Ovary (tissue), 9 donors: ENCODE results near the gene COQ8A. TPM values are rescaled to one million over a fixed set of nuclear protein-coding genes. Genes with fewer than 3 reads are reported as not detected.
A peak's percentile ranks its signal among the peaks of the same experiment; 100 is the strongest.

ENCODE experiments used
- DNase-seq, 5 donors: peaks; one replicate each; pipeline ENCODE4 v3.0.0-alpha.2; 2019 to 2020
- H3K27ac ChIP-seq, 2 donors: fragments of 200-600 bp; one replicate each; pipeline versions ENCODE4 v1.5.1 to v1.8.0; 2019 to 2022
- H3K27me3 ChIP-seq: fragments of 200-600 bp; one replicate; pipeline ENCODE4 v1.8.0; 2022
- H3K36me3 ChIP-seq: fragments of 200-600 bp; sonication (generic); one replicate; pipeline ENCODE4 v1.5.1; 2019
- H3K4me1 ChIP-seq: one replicate; pipeline ENCODE4 v1.8.1; 2013; ENCODE audit warnings: mild to moderate bottlenecking, moderate library complexity; ENCODE audit not compliant: insufficient read depth
- H3K4me3 ChIP-seq: fragments of 200-600 bp; sonication (generic); one replicate; pipeline ENCODE4 v1.5.1; 2017
- H3K9me3 ChIP-seq, 2 donors: fragments of 200-600 bp in 1 of 2; sonication (generic) in 1 of 2; one replicate each; pipeline versions ENCODE4 v1.5.1 to v1.8.1; 2013 to 2019; ENCODE audit warnings: mild to moderate bottlenecking in 1 of 2, moderate library complexity in 1 of 2
- EP300 ChIP-seq: sonication (generic); formaldehyde crosslinking; IDR thresholded peaks from one replicate; pipeline ENCODE4 v1.6.1; 2017; ENCODE audit warnings: antibody characterized with exemption
- POLR2A ChIP-seq: fragments of 450-650 bp; IDR thresholded peaks from one replicate; pipeline ENCODE4 v1.6.1; 2017; ENCODE audit warnings: antibody characterized with exemption, mild to moderate bottlenecking, moderate library complexity
- WGBS, 3 donors: extraction: QIAGEN DNeasy Blood & Tissue Kit in 1 of 3; methylation state at CpG; one replicate each; pipeline versions ENCODE4 v1.1.5 to v1.1.7; 2013 to 2017; 5-methylcytosine and 5-hydroxymethylcytosine counted together
- intact Hi-C, 4 donors: fragments of 100-400 bp; cut with DNase I; formaldehyde crosslinking; loops; one replicate each; pipeline versions ENCODE4 v1.11.0 to v1.15.1; 2022 to 2023
- polyA plus RNA-seq, 2 donors: library from polyadenylated mRNA; stranded (reverse); fragments of 200-250 nt in 1 of 2; fragments of 350-450 nt in 1 of 2; fragmentation: Illumina TruSeq in 1 of 2; extraction: RNeasy Lipid Tissue Mini Kit (QIAGEN cat#74804) in 1 of 2; gene quantifications; one replicate each; pipeline ENCODE4 v1.2.3, GENCODE V29; 2013 to 2014
- total RNA-seq, 7 donors: library from RNA; depleted of rRNA in 2 of 7; stranded (reverse); fragments of >200 nt in 2 of 7; fragmentation: NEBNext Ultra II Directional in 3 of 7; extraction: Animal tissue kit (Norgen Biotek cat#: 25700) in 3 of 7; gene quantifications; one replicate each; pipeline versions ENCODE4 v1.1.0 to v1.2.4, GENCODE V29; 2016 to 2023
- TF ChIP-seq, protein P1 (sequence below), 3 donors: fragments of 450-650 bp in 2 of 3; fragments of 200-600 bp in 1 of 3; IDR thresholded peaks; one replicate each; pipeline versions ENCODE4 v1.5.1 to v1.8.0; 2016 to 2022; ENCODE audit warnings: antibody characterized with exemption in 3 of 3, mild to moderate bottlenecking in 1 of 3
- donor health status: DM: no; HTN: no; CAD: no; lungs with moderate emphysema.
- donor health status: DM: no; HTN: no; CAD: no.
- donor health status: Bipolar disorder and iron deficiency.
- donor health status: DM: yes; HTN: yes; CAD: no.
- donor health status: DM: no; HTN: no; CAD: no.
- donor health status: DM: yes; HTN: yes; CAD: no.

Gene COQ8A
- total and polyA plus RNA-seq, 9 donors, result 37.4 to 101 (median 61.2) TPM

DNA sequence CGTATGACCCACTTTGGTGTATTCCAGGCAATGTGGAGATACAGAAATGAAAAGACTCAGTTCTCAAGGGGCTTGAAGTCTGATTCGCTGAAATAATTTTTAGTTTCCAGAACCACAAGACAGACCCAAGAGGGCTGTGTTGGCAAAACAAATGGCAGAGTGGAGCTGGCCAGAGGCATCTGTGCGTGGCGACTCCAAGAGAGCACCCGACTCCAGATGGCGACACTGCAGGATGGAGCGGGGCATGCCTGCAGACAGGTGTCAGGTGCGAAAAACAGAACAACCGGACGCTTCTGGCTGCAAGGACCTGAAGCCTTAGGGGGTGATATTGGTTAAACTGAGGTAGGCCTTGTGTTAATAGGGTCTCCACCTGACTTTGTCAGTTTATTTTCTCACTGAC, 31.7 kb upstream of the COQ8A start:
- no peak for DNase-seq
- Histone ChIP-seq H3K9me3 (no peaks in the 10 kb centered on the region), H3K4me1 (no peaks in the 10 kb centered on the region), H3K36me3 (no peaks in the 10 kb centered on the region), H3K27me3 (no peaks in the 10 kb centered on the region), H3K27ac (no peak overlapping the region), H3K4me3 (no peak overlapping the region)
- intact Hi-C loops, result no loop called here
- TF ChIP-seq, protein P1, sequence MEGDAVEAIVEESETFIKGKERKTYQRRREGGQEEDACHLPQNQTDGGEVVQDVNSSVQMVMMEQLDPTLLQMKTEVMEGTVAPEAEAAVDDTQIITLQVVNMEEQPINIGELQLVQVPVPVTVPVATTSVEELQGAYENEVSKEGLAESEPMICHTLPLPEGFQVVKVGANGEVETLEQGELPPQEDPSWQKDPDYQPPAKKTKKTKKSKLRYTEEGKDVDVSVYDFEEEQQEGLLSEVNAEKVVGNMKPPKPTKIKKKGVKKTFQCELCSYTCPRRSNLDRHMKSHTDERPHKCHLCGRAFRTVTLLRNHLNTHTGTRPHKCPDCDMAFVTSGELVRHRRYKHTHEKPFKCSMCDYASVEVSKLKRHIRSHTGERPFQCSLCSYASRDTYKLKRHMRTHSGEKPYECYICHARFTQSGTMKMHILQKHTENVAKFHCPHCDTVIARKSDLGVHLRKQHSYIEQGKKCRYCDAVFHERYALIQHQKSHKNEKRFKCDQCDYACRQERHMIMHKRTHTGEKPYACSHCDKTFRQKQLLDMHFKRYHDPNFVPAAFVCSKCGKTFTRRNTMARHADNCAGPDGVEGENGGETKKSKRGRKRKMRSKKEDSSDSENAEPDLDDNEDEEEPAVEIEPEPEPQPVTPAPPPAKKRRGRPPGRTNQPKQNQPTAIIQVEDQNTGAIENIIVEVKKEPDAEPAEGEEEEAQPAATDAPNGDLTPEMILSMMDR (IDR thresholded peaks at IDR 0.05), result no peak
- TF ChIP-seq EP300 (no peak), POLR2A (no peak)
- WGBS, 3 donors, result 94 to 96% (median 96%) methylated on average over 10 of the region's 10 CpGs

DNA sequence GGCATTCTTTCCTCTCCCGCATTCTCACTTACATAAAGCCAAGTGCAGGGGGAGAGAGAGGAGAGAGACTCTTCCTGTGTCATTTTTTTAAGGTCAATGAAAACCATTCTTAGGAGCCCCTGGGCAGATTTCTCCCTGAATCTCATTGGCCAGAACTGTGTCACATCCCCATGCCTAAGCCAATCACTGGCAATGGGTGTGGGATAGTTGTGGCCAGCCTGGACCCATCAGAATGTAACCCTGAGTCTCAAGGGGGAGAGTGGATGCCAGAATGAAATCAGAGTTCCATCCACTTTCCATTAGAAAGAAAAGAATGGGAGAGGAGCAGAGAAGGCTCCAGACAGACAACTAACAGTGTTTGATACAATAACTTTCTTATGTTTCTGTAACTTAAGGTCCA, 31.2 kb upstream of the COQ8A start:
- no peaks in the 10 kb centered on the region for H3K36me3 ChIP-seq
- intact Hi-C loops, result no loop called here
- H3K27ac ChIP-seq, result no peak overlapping the region
- H3K4me3 ChIP-seq, result no peak overlapping the region
- H3K4me1 ChIP-seq, result no peaks in the 10 kb centered on the region
- 74 to 87% (median 83%) methylated on average over 1 of the region's 1 CpG for WGBS, 3 donors
- H3K9me3 ChIP-seq, result no peaks in the 10 kb centered on the region
- no peaks in the 10 kb centered on the region for H3K27me3 ChIP-seq
- DNase-seq, result no peak
- TF ChIP-seq EP300 (no peak), POLR2A (no peak)
- TF ChIP-seq, protein P1 (IDR thresholded peaks at IDR 0.05), result no peak

DNA sequence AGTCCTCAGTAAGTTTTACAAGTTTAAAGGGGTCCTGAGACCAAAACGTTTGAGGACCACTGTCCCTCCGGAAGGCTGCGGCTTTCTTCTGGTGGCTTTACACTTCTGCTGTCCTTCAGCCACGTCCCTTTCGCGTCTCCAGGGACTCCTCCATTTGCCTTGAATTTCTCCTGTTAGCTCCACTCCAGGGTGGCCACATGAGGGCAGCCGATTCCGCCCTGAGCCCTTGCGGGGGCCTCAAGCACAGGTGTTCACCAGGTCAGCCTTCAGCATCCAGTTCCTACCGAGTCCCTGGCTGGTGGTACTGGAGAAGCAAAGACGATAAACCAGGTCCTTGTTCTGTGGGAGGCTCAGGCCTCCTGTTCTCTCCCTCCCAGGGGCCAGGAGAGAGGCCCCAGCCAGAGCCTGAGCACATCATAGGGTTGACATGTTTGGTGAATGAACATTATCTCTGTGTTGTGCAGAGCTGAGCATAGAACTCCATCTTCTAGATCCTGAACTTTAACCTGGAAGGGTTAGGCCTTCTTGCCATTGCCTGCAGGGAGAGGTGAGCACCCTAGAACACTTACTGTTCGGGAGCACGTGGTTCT, 27.4 kb upstream of the COQ8A start:
- H3K27me3 ChIP-seq, result no peaks in the 10 kb centered on the region
- no peaks in the 10 kb centered on the region for H3K36me3 ChIP-seq
- intact Hi-C loops, result loop anchor here in 2 of 4 donors (5.0 to 10.0 kb wide), 3 partner anchors 405 to 525 kb away; partner anchors contain the start of gene CDC42BPA (in 1 of the 2)
- WGBS, 3 donors, result 52 to 61% (median 58%) methylated on average over 13 of the region's 13 CpGs
- no peaks in the 10 kb centered on the region for H3K4me1 ChIP-seq
- H3K27ac ChIP-seq, result no peak overlapping the region
- no peak overlapping the region for H3K4me3 ChIP-seq
- TF ChIP-seq, protein P1 (IDR thresholded peaks at IDR 0.05), result peak in 2 of 3 donors; percentile 17 to 19
- TF ChIP-seq POLR2A (no peak), EP300 (no peak)
- peak; percentile 35 to 67 (median 50) for DNase-seq
- H3K9me3 ChIP-seq, result no peaks in the 10 kb centered on the region

DNA sequence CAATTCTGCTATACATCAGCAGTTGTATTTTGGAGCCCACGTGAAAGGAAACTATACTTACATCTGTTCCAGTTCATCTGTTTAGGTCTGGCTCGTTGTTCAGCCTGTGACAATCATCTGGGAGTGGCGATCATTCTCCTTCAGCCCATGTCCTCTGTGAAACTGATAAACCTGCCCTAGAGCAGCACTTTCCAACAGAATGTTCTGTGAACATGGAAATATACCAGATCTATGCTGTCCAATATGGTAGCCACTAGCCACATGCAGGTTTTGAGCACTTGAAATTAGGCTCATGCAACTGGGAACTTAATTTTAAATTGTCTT, 24.5 kb upstream of the COQ8A start:
- TF ChIP-seq, protein P1 (IDR thresholded peaks at IDR 0.05), result no peak
- no peak for TF ChIP-seq EP300
- TF ChIP-seq POLR2A, result no peak
- Histone ChIP-seq H3K36me3 (no peaks in the 10 kb centered on the region), H3K9me3 (no peaks in the 10 kb centered on the region), H3K4me1 (peaks cover 8% of the 10 kb centered on the region), H3K4me3 (no peak overlapping the region), H3K27me3 (no peaks in the 10 kb centered on the region), H3K27ac (no peak overlapping the region)
- WGBS, 3 donors, result 31 to 96% (median 94%) methylated on average over 3 of the region's 3 CpGs
- DNase-seq, result no peak
- intact Hi-C loops, result loop anchor here in 1 of 4 donors (10.0 kb wide), 1 partner anchor 519 kb away; no protein-coding TSS in a partner anchor
